Loucy (cell line): ENCODE data around the gene IQSEC2.
A peak's percentile ranks its signal among the peaks of the same experiment; 100 is the strongest.

Source experiments
- EZH2phosphoT487 ChIP-seq: fragments of 200-600 bp; IDR thresholded peaks from 2 replicates; pipeline ENCODE4 v1.6.1; 2018; ENCODE audit warnings: antibody characterized with exemption, mild to moderate bottlenecking, moderate library complexity, borderline replicate concordance
- TF ChIP-seq, protein P1 (sequence below): fragments of 200-600 bp; sonication (generic); conservative IDR thresholded peaks from 2 replicates; pipeline ENCODE4 v1.5.1; 2014; ENCODE audit warnings: mild to moderate bottlenecking, antibody characterized with exemption, low read length

DNA sequence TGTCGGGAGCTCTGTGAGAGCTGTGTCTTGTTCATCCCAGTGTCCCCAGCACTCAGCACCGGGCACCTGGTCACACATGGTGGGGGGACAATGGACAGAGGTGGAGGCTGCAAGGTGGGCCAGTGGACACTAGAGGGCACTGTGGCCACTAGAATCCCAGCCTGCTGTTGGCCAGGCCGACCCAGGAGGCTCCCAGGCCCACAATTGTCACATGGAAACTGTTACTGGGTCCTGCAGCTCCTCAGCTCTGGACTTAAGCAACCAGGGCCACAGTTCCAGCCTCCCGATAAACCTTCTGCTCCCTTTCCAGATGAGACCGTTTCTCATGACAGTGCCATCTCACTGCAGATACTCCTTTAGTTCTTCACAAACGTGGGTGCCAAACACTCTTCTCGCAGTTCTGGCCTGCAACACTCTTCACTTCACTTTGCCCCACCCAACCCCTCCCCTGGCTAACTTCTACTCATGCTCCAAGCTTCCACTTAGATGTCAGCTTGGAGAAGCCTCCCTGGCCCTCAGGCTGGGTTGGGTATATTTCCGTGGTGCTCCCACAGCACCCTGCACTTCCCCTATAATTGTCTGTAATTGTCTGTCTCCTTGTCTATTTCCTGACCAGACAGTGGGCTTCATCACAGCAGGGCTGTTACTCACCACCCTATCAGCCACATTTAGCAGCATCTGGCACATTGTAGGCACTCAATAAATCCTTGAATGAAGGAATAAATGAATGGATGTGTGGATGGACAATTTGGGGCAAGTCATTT lies 3.5 kb upstream of the IQSEC2 start:
- TF ChIP-seq, protein P1, sequence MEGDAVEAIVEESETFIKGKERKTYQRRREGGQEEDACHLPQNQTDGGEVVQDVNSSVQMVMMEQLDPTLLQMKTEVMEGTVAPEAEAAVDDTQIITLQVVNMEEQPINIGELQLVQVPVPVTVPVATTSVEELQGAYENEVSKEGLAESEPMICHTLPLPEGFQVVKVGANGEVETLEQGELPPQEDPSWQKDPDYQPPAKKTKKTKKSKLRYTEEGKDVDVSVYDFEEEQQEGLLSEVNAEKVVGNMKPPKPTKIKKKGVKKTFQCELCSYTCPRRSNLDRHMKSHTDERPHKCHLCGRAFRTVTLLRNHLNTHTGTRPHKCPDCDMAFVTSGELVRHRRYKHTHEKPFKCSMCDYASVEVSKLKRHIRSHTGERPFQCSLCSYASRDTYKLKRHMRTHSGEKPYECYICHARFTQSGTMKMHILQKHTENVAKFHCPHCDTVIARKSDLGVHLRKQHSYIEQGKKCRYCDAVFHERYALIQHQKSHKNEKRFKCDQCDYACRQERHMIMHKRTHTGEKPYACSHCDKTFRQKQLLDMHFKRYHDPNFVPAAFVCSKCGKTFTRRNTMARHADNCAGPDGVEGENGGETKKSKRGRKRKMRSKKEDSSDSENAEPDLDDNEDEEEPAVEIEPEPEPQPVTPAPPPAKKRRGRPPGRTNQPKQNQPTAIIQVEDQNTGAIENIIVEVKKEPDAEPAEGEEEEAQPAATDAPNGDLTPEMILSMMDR, result peak; percentile 71
- no peak for TF ChIP-seq EZH2phosphoT487
